HL-60/S4 treated with phorbol 12-myristate 13-acetate at 8.2 ng/mL for 4 days and 3 days (cell line): ENCODE data around the gene GOSR2.
"Not testable (repeated sequence)": the region's sequence is repeated elsewhere in the genome, so short reads cannot be mapped to it uniquely, and the experiment has no call there.

Source experiments
- in situ Hi-C: fragments of 300-500 bp; cut with MboI; formaldehyde crosslinking; loops from 2 replicates; pipeline ENCODE4 v1.15.0; 2022; ENCODE audit warnings: low sequenced_read_pairs

Gene GOSR2

DNA sequence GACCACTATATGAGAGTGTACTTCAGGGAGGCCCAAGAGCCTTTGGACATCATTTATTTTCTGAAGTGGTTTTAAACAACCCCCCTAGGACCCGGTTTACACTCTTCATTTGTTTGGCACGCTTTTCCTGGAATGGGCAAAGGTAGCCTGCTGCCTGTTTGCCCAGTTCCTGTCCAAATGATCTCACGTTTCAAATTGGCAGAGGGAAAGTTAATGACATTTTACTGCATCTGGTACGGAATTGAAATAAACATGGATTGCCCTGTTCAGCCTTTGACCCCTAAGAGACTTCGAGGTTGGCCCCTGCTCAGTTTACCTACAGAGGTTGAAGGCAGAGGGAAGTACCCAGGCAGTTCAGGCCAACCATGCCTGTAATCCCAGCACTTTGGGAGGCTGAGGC lies 61.9 kb downstream of the GOSR2 start:
- in situ Hi-C loops: no loop called here

DNA sequence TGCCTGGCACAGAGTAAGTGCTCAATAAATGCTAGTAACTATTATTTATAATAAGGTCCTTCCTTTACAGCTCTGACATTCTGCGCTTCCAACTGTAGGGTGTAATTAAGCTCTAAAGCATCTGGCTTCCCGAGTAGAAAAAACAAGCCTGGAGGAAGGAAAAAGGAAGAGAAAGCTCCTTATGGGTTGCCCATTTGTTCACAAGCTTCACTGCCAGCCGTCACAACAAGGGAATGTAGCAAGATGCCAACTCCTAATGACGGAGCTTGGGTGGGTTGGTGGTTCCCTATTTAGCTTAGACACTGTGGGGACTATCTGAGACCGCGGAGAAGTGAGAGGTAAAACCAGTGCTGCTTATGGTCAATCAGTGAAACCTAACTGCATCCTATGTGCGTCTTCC lies 63.4 kb downstream of the GOSR2 start:
- in situ Hi-C loops: no loop called here

DNA sequence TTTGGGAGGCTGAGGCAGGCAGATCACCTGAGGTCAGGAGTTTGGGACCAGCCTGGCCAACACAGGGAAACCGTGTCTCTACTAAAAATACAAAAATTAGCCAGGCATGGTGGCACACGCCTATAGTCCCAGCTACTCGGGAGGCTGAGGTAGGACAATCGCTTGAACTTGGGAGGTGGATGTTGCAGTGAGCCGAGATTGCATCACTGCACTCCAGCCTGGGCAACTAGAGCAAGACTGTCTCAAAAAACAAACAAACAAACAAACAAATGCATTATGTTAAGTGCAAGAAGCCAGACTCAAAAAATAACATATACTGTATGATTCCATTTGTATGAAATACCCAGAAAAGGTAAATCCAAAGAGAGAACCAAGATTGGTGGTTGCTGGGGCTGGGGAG lies 65.0 kb downstream of the GOSR2 start:
- in situ Hi-C loops: not testable (repeated sequence)

DNA sequence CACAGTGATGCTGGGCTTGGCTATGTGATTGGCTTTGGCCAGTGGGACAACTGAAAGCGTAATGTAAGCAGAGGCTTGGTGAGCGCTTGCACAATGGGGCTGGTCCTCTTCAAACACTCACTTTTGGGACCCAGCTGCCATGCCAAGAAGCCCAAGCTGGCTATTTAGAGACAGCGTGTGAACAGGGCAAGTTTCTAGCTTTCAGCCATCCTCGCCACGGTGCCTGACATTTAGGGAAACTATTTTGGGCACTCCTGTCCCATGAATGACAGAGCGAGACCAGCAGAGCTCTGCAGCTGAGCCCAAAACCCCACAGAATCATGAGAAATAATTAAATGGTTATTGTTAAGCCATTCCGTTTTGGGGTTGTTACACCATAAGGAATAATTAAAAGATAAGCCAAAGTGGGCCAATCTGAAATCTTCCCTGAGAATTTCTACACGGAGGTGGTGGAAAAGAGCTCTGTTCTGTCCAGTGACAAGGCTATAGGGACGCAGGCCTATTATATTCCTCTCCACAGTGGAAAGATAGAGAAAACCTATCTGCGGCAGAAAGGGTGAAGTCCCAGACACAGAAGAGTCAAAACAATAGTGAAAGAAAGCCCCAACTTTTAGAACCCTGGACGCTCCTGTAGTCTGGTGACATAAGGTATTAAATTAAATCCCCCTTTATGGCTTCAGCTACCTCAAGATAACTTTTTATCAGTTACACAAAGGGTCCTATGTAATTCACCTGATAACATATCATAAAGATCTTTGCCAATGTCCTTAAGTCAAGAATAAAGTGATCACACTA lies 66.9 kb downstream of the GOSR2 start:
- in situ Hi-C loops: no loop called here

GRCh38 chr17:46991617-46992016 lies 68.7 kb downstream of the GOSR2 start:
- in situ Hi-C loops: no loop called here
